H1 (cell line): ENCODE results near the gene YWHAG. TPM values are rescaled to one million over a fixed set of nuclear protein-coding genes. Genes with fewer than 3 reads are reported as not detected.

Experiments used
- CTCF ChIA-PET: fragments of 300-600 bp; sonication (Branson Sonifier 250); formaldehyde crosslinking; loops from one replicate; lab custom pipeline; 2021; ENCODE audit not compliant: partially characterized antibody; lab: Charles Lee
- POLR2A ChIA-PET: fragments of 300-600 bp; sonication (Branson Sonifier 250); formaldehyde crosslinking; loops from one replicate; lab custom pipeline; 2021; ENCODE audit warnings: inconsistent platforms; ENCODE audit not compliant: partially characterized antibody; lab: Charles Lee
- DNase-seq, 2 experiments: peaks; one replicate each; pipeline versions ENCODE4 v3.0.0 to v3.0.0-alpha.2; 2010 to 2022; ENCODE audit warnings: low spot score in 2 of 2, low read depth in 1 of 2, mixed read lengths in 1 of 2
- FAIRE-seq: peaks from 2 replicates; lab custom pipeline; 2011; peaks lifted over from hg19 to GRCh38; lab: Jason Lieb, UNC
- H2AFZ ChIP-seq: 2 replicates; pipeline ENCODE4 v1.8.1; 2012; ENCODE audit warnings: low read length, inconsistent platforms
- H2AK5ac ChIP-seq: 2 replicates; pipeline ENCODE4 v1.6.1; 2013; ENCODE audit warnings: low read depth, low read length
- H2BK120ac ChIP-seq: replicated peaks from 2 replicates; pipeline ENCODE3; 2013; ENCODE audit warnings: low read depth, low read length, inconsistent platforms
- H2BK12ac ChIP-seq: 2 replicates; pipeline ENCODE4 v1.6.1; 2013; ENCODE audit warnings: low read depth, low read length
- H2BK15ac ChIP-seq: 2 replicates; pipeline ENCODE4 v1.6.1; 2013; ENCODE audit warnings: low read length
- H2BK20ac ChIP-seq: 2 replicates; pipeline ENCODE4 v1.6.1; 2013; ENCODE audit warnings: low read length
- H2BK5ac ChIP-seq: 2 replicates; pipeline ENCODE4 v1.6.1; 2013; ENCODE audit warnings: low read depth, low read length
- H3K14ac ChIP-seq: 2 replicates; pipeline ENCODE4 v1.6.1; 2013; ENCODE audit warnings: inconsistent platforms; ENCODE audit not compliant: insufficient read length
- H3K18ac ChIP-seq: 2 replicates; pipeline ENCODE4 v1.6.1; 2013; ENCODE audit warnings: low read length; ENCODE audit errors: extremely low read depth
- H3K23ac ChIP-seq: 2 replicates; pipeline ENCODE4 v1.6.1; 2013; ENCODE audit warnings: inconsistent platforms; ENCODE audit not compliant: insufficient read length
- H3K23me2 ChIP-seq: 2 replicates; pipeline ENCODE4 v1.6.1; 2013; ENCODE audit warnings: low read depth, low read length
- H3K27ac ChIP-seq: 2 replicates; pipeline ENCODE4 v1.6.1; 2011; ENCODE audit warnings: low read depth, low read length, inconsistent platforms
- H3K27me3 ChIP-seq, 4 experiments: replicated peaks in 1 of 4; 1 replicate in 1 of 4; 2 replicates in 3 of 4; pipeline versions ENCODE4 v1.6.1 to v1.8.1; 2011 to 2013; ENCODE audit warnings: low read length in 3 of 4, mild to moderate bottlenecking in 3 of 4, inconsistent platforms in 2 of 4, mixed read lengths in 2 of 4, moderate library complexity in 1 of 4; ENCODE audit not compliant: control insufficient read depth in 3 of 4, insufficient read depth in 3 of 4; ENCODE audit errors: extremely low read depth in 1 of 4
- H3K36me3 ChIP-seq, 4 experiments: 2 replicates each; pipeline versions ENCODE4 v1.6.1 to v1.8.1; 2011 to 2013; ENCODE audit warnings: mild to moderate bottlenecking in 4 of 4, low read length in 3 of 4, moderate library complexity in 2 of 4, control low read depth in 1 of 4, inconsistent platforms in 1 of 4; ENCODE audit not compliant: insufficient read depth in 4 of 4, control insufficient read depth in 2 of 4
- H3K4ac ChIP-seq: replicated peaks from 2 replicates; pipeline ENCODE3; 2013; ENCODE audit warnings: low read length, low read depth, mixed read lengths, inconsistent platforms; ENCODE audit not compliant: insufficient read length
- H3K4me1 ChIP-seq, 4 experiments: replicated peaks in 1 of 4; 1 replicate in 1 of 4; 2 replicates in 3 of 4; pipeline versions ENCODE4 v1.6.1 to v1.8.1; 2011 to 2013; ENCODE audit warnings: low read length in 3 of 4, inconsistent platforms in 2 of 4, mixed read lengths in 1 of 4; ENCODE audit not compliant: insufficient read depth in 4 of 4, control insufficient read depth in 3 of 4
- H3K4me2 ChIP-seq, 2 experiments: 2 replicates each; pipeline versions ENCODE4 v1.6.1 to v1.8.1; 2011 to 2013; ENCODE audit warnings: low read depth in 2 of 2, low read length in 2 of 2, control low read depth in 1 of 2, inconsistent platforms in 1 of 2, mild to moderate bottlenecking in 1 of 2; ENCODE audit not compliant: insufficient read depth in 1 of 2
- H3K4me3 ChIP-seq, 4 experiments: fragments of 200-600, 300-600 bp in 1 of 4; sonication (generic), shearing (Covaris generic), sonication (Bioruptor Twin) in 1 of 4; 2 replicates each; pipeline versions ENCODE4 v1.5.1 to v1.8.1; 2011 to 2016; ENCODE audit warnings: low read length in 4 of 4, low read depth in 3 of 4, control low read depth in 2 of 4, inconsistent platforms in 2 of 4, mild to moderate bottlenecking in 2 of 4, mixed read lengths in 1 of 4, moderate library complexity in 1 of 4; ENCODE audit not compliant: insufficient read depth in 2 of 4; ENCODE audit errors: extremely low read depth in 1 of 4
- H3K56ac ChIP-seq: replicated peaks from 2 replicates; pipeline ENCODE3; 2013; ENCODE audit warnings: low read depth, mild to moderate bottlenecking, mixed read lengths, low read length, inconsistent platforms; ENCODE audit not compliant: insufficient read length
- H3K79me1 ChIP-seq: 2 replicates; pipeline ENCODE4 v1.6.1; 2013; ENCODE audit warnings: low read depth, low read length, control low read depth
- H3K79me2 ChIP-seq, 2 experiments: 2 replicates each; pipeline versions ENCODE4 v1.6.1 to v1.8.1; 2012 to 2013; ENCODE audit warnings: low read length in 2 of 2, mild to moderate bottlenecking in 2 of 2, inconsistent platforms in 1 of 2; ENCODE audit not compliant: insufficient read depth in 2 of 2, control insufficient read depth in 1 of 2
- H3K9ac ChIP-seq, 4 experiments: replicated peaks in 1 of 4; 1 replicate in 1 of 4; 2 replicates in 3 of 4; pipeline versions ENCODE4 v1.6.1 to v1.8.1; 2011 to 2013; ENCODE audit warnings: low read depth in 3 of 4, low read length in 3 of 4, control low read depth in 2 of 4, mild to moderate bottlenecking in 2 of 4, moderate library complexity in 2 of 4, inconsistent platforms in 1 of 4; ENCODE audit errors: extremely low read depth in 1 of 4
- H3K9me3 ChIP-seq, 2 experiments: 2 replicates each; pipeline versions ENCODE4 v1.6.1 to v1.8.1; 2012 to 2013; ENCODE audit warnings: mild to moderate bottlenecking in 2 of 2, moderate library complexity in 2 of 2, control low read depth in 1 of 2, inconsistent platforms in 1 of 2, low read depth in 1 of 2, low read length in 1 of 2, mixed read lengths in 1 of 2; ENCODE audit not compliant: insufficient read depth in 2 of 2
- H4K20me1 ChIP-seq, 2 experiments: replicated peaks in 1 of 2; 2 replicates each; pipeline versions ENCODE3 to v1.8.1; 2011 to 2013; ENCODE audit warnings: inconsistent platforms in 2 of 2, low read length in 2 of 2, mild to moderate bottlenecking in 1 of 2; ENCODE audit not compliant: insufficient read depth in 2 of 2, control insufficient read depth in 1 of 2
- H4K5ac ChIP-seq: 2 replicates; pipeline ENCODE4 v1.6.1; 2013; ENCODE audit warnings: low read length, low read depth, mixed read lengths, inconsistent platforms; ENCODE audit not compliant: insufficient read length
- H4K8ac ChIP-seq: 2 replicates; pipeline ENCODE4 v1.8.0; 2013; ENCODE audit warnings: mild to moderate bottlenecking, moderate library complexity, low read length, inconsistent platforms; ENCODE audit not compliant: insufficient read depth; ENCODE audit errors: extremely low read depth
- H4K91ac ChIP-seq: replicated peaks from 2 replicates; pipeline ENCODE3; 2013; ENCODE audit warnings: low read length, mixed read lengths, inconsistent platforms; ENCODE audit not compliant: insufficient read length
- BACH1 ChIP-seq: IDR thresholded peaks from 2 replicates; pipeline ENCODE4 v1.6.1; 2012; ENCODE audit warnings: low read length, improper control_type of control experiment
- CEBPB ChIP-seq: IDR thresholded peaks from 2 replicates; pipeline ENCODE4 v1.6.1; 2012; ENCODE audit warnings: low read depth, low read length
- GTF2F1 ChIP-seq: IDR thresholded peaks from 2 replicates; pipeline ENCODE4 v1.6.1; 2012; ENCODE audit warnings: low read depth, low read length, improper control_type of control experiment, borderline replicate concordance
- JUN ChIP-seq: IDR thresholded peaks from 2 replicates; pipeline ENCODE4 v1.6.1; 2011; ENCODE audit warnings: low read depth, mild to moderate bottlenecking, improper control_type of control experiment, low read length
- PHF8 ChIP-seq: fragments of 200-600 bp; sonication (generic); conservative IDR thresholded peaks from 2 replicates; pipeline ENCODE4 v1.7.1; 2012; ENCODE audit warnings: low read depth, mild to moderate bottlenecking, inconsistent platforms, low read length, moderate library complexity
- RFX5 ChIP-seq: IDR thresholded peaks from 2 replicates; pipeline ENCODE4 v1.6.1; 2011; ENCODE audit warnings: low read depth, low read length, improper control_type of control experiment, borderline replicate concordance
- RXRA ChIP-seq: IDR thresholded peaks from 2 replicates; pipeline ENCODE4 v1.6.1; 2011; ENCODE audit warnings: low read depth, mild to moderate bottlenecking, low read length, moderate library complexity; ENCODE audit not compliant: insufficient read depth
- SIRT6 ChIP-seq: IDR thresholded peaks from one replicate; pipeline ENCODE4 v1.7.1; 2012; ENCODE audit warnings: low read length, inconsistent platforms
- WGBS, 2 experiments: shearing (Covaris generic) in 1 of 2; methylation state at CpG; one replicate each; pipeline versions ENCODE4 v1.1.6 to v1.1.7; 2013 to 2015; ENCODE audit warnings: low lambda C conversion rate in 2 of 2, mixed read lengths in 2 of 2, inconsistent platforms in 1 of 2, low coverage in 1 of 2, missing lambda C conversion rate in 1 of 2; ENCODE audit not compliant: insufficient replicate concordance in 2 of 2, insufficient coverage in 1 of 2, insufficient read length in 1 of 2; ENCODE audit errors: extremely low coverage in 1 of 2, missing lambda C conversion rate in 1 of 2; 5-methylcytosine and 5-hydroxymethylcytosine counted together
- polyA plus RNA-seq, 7 experiments: library from polyadenylated mRNA; depleted of rRNA in 3 of 7; stranded (reverse) in 5 of 7; unstranded in 2 of 7; fragments of >200 nt in 5 of 7; fragments of 200-250 nt in 2 of 7; gene quantifications; 1 replicate in 5 of 7; 2 replicates in 1 of 7; 4 replicates in 1 of 7; pipeline versions ENCODE4 v1.2.1 to v1.2.3, GENCODE V29; 2011 to 2013; ENCODE audit warnings: missing spikeins in 2 of 7, mixed read lengths in 2 of 7
- total RNA-seq: library from RNA; stranded (reverse); fragmentation: NEBNext Ultra II Directional; extraction: Animal tissue kit (Norgen Biotek cat#: 25700); gene quantifications from 2 replicates; pipeline ENCODE4 v1.2.1, GENCODE V29; 2021
- TF ChIP-seq, protein P1 (sequence below), 3 experiments: IDR thresholded peaks; 1 replicate in 2 of 3; 2 replicates in 1 of 3; pipeline versions ENCODE4 v1.5.1 to v1.6.1; 2011; ENCODE audit warnings: low read length in 3 of 3, mild to moderate bottlenecking in 3 of 3, inconsistent platforms in 2 of 3, low read depth in 1 of 3, moderate library complexity in 1 of 3; ENCODE audit not compliant: insufficient read depth in 1 of 3; ENCODE audit errors: control extremely low read depth in 1 of 3

The YWHAG gene
- total and polyA plus RNA-seq, 2 of the 8 experiments (the other 6 are each of a cell fraction or from before 2014, with no cell fraction given), result 57.2 to 241 TPM

DNA sequence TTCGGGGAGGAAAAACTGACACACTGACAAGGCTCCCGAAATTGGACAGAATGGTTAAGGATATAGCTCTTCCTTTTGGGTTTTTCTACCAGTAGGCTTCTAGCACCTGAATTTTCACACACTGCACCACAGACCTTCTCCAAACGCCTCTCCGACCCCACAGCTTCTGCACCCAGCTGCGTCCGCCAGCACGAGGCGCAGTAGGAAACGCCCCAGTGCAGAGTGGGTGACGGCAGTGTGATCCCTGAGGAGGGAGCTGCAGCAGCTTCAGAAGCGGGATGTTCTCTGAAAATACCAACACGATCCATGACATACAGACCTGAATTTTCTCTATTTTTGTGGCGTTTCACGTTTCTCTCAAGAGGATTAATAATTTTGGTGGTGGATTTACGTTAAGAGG is 30.4 kb downstream of the YWHAG start:
- H4K8ac ChIP-seq, result no peak overlapping the region
- no peak overlapping the region for H2BK12ac ChIP-seq
- no peak overlapping the region for H3K23ac ChIP-seq
- no peak overlapping the region for H2AK5ac ChIP-seq
- 89% methylated on average over 15 of the region's 15 CpGs; no CpG with 5 or more reads in 1 of the 2 experiments for WGBS, 2 experiments
- TF ChIP-seq RFX5 (no peak), SIRT6 (no peak), CEBPB (no peak), JUN (no peak), RXRA (no peak), BACH1 (no peak), GTF2F1 (no peak), PHF8 (no peak)
- TF ChIP-seq, protein P1, sequence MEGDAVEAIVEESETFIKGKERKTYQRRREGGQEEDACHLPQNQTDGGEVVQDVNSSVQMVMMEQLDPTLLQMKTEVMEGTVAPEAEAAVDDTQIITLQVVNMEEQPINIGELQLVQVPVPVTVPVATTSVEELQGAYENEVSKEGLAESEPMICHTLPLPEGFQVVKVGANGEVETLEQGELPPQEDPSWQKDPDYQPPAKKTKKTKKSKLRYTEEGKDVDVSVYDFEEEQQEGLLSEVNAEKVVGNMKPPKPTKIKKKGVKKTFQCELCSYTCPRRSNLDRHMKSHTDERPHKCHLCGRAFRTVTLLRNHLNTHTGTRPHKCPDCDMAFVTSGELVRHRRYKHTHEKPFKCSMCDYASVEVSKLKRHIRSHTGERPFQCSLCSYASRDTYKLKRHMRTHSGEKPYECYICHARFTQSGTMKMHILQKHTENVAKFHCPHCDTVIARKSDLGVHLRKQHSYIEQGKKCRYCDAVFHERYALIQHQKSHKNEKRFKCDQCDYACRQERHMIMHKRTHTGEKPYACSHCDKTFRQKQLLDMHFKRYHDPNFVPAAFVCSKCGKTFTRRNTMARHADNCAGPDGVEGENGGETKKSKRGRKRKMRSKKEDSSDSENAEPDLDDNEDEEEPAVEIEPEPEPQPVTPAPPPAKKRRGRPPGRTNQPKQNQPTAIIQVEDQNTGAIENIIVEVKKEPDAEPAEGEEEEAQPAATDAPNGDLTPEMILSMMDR (IDR thresholded peaks at IDR 0.05; ENCODE audit: control extremely low read depth in 1 of 3, insufficient read depth in 1 of 3, low read depth in 1 of 3, low read length in 3 of 3), result no peak
- TF ChIP-seq, all 59 proteins: peak for 0
- Histone ChIP-seq H3K27me3 (no peaks in the 10 kb centered on the region), H2BK15ac (no peak overlapping the region), H3K36me3 (peaks cover 22 to 60% (median 48%) of the 10 kb centered on the region in 4 experiments), H3K14ac (no peak overlapping the region), H3K4me3 (no peak overlapping the region), H3K79me2 (peaks cover 6 to 75% of the 10 kb centered on the region in 2 experiments), H2AFZ (no peak overlapping the region), H3K4ac (no peak overlapping the region), H2BK20ac (no peak overlapping the region), H2BK5ac (no peak overlapping the region), H2BK120ac (no peak overlapping the region), H3K56ac (no peak overlapping the region), H3K9me3 (no peaks in the 10 kb centered on the region), H3K27ac (no peak overlapping the region), H3K23me2 (no peaks in the 10 kb centered on the region), H3K9ac (no peak overlapping the region), H3K4me1 (peaks cover 0 to 2% (median 0%) of the 10 kb centered on the region in 4 experiments; a peak in 1 of 7 replicates), H3K18ac (no peak overlapping the region), H4K5ac (no peak overlapping the region), H4K91ac (no peak overlapping the region), H3K4me2 (no peak overlapping the region), H3K79me1 (peaks cover 5% of the 10 kb centered on the region), H4K20me1 (peaks cover 32 to 39% of the 10 kb centered on the region in 2 experiments)
- no peak for FAIRE-seq
- CTCF ChIA-PET, result interaction anchor here (0.6 to 0.8 kb wide), 2 partner anchors 20 to 563 kb away, joined by 3 read pairs; no protein-coding TSS in a partner anchor
- no peak for DNase-seq
- POLR2A ChIA-PET, result interaction anchor here (1.7 to 4.2 kb wide), 4 partner anchors 10 to 28 kb away, joined by 3 to 27 read pairs (median 9); no protein-coding TSS in a partner anchor
